Measurements from ENCODE around the gene MC3R. TPM values are rescaled to one million over a fixed set of nuclear protein-coding genes. Genes with fewer than 3 reads are reported as not detected.

The MC3R gene
- total RNA-seq (not detected), polyA plus RNA-seq (not detected)
- long read RNA-seq, donor 1: 0 reads
- long read RNA-seq, donor 2: 0 reads
- long read RNA-seq, donor 3: 0 reads
- long read RNA-seq, donor 4: 0 reads
- long read RNA-seq, donor 5: 0 reads
- long read RNA-seq, donor 6: 0 reads
- long read RNA-seq, donor 7: 0 reads
- long read RNA-seq, donor 8: 0 reads
- long read RNA-seq, donor 9: 0 reads
- long read RNA-seq, donor 10: 0 reads

- WGBS, 4 donors: 16 to 21% (median 19%) methylated on average over 9 of the region's 9 CpGs
- no peak within 1 kb of the TSS for H3K4me3 ChIP-seq
- no peaks in the 10 kb centered on the region for H3K36me3 ChIP-seq (replicated peaks in 1 of 2)
- peaks cover 17% of the 10 kb centered on the region for H3K27me3 ChIP-seq
- H3K27ac ChIP-seq: no peak within 1 kb of the TSS
- H3K4me1 ChIP-seq (replicated peaks in 1 of 2): no peaks in the 10 kb centered on the region
- peak; percentile 56 to 84 (median 70) for DNase-seq
- no peaks in the 10 kb centered on the region for H3K9me3 ChIP-seq (replicated peaks in 1 of 3)
- TF ChIP-seq CTCF (IDR thresholded peaks at IDR 0.05) (peak; percentile 59 to 81 (median 70)), POLR2A (IDR thresholded peaks at IDR 0.05) (no peak)
- intact Hi-C loops (cut with DNase I): loop anchor here (2.0 to 5.0 kb wide), 2 partner anchors 84 to 97 kb away; no protein-coding TSS in a partner anchor
Measured at GRCh38 chr20:56247954-56248782, at the start of gene MC3R. Gene MC3R (plus strand): TSS chr20:56248732. CDS start chr20:56248844, 112 bp downstream.

GRCh38 chr20:56200456-56200855 lies 48.1 kb upstream of the MC3R start:
- DNase-seq: no peak
- no peak for TF ChIP-seq POLR2A (IDR thresholded peaks at IDR 0.05)
- TF ChIP-seq CTCF (IDR thresholded peaks at IDR 0.05): no peak
- H3K27me3 ChIP-seq: no peaks in the 10 kb centered on the region
- 74 to 89% (median 79%) methylated on average over 3 of the region's 3 CpGs for WGBS, 4 donors
- H3K4me1 ChIP-seq (replicated peaks in 1 of 2): no peaks in the 10 kb centered on the region
- H3K27ac ChIP-seq: no peak overlapping the region
- intact Hi-C loops (cut with DNase I): no loop called here
- H3K4me3 ChIP-seq: no peak overlapping the region
- no peaks in the 10 kb centered on the region for H3K9me3 ChIP-seq (replicated peaks in 1 of 3)
- H3K36me3 ChIP-seq (replicated peaks in 1 of 2): no peaks in the 10 kb centered on the region

- WGBS, 4 donors: 39 to 45% (median 42%) methylated on average over 6 of the region's 6 CpGs
- TF ChIP-seq POLR2A (IDR thresholded peaks at IDR 0.05) (no peak), CTCF (IDR thresholded peaks at IDR 0.05) (peak; percentile 15 to 53 (median 38))
- Histone ChIP-seq H3K36me3 (replicated peaks in 1 of 2) (no peaks in the 10 kb centered on the region), H3K9me3 (replicated peaks in 1 of 3) (no peaks in the 10 kb centered on the region), H3K27ac (no peak overlapping the region), H3K4me3 (no peak overlapping the region), H3K4me1 (replicated peaks in 1 of 2) (no peaks in the 10 kb centered on the region), H3K27me3 (no peaks in the 10 kb centered on the region)
- DNase-seq: peak in 3 of 7 donors; percentile 5 to 21 (median 9)
- intact Hi-C loops (cut with DNase I): no loop called here
Measured at GRCh38 chr20:56202493-56203077, 45.9 kb upstream of the MC3R start.

GRCh38 chr20:56204206-56204605 lies 44.3 kb upstream of the MC3R start:
- TF ChIP-seq CTCF (IDR thresholded peaks at IDR 0.05) (no peak), POLR2A (IDR thresholded peaks at IDR 0.05) (no peak)
- DNase-seq: no peak
- intact Hi-C loops (cut with DNase I): no loop called here
- Histone ChIP-seq H3K4me3 (no peak overlapping the region), H3K9me3 (replicated peaks in 1 of 3) (no peaks in the 10 kb centered on the region), H3K4me1 (replicated peaks in 1 of 2) (no peaks in the 10 kb centered on the region), H3K27ac (no peak overlapping the region), H3K36me3 (replicated peaks in 1 of 2) (no peaks in the 10 kb centered on the region), H3K27me3 (no peaks in the 10 kb centered on the region)
- 80 to 100% (median 83%) methylated on average over 1 to 3 of the region's 3 CpGs for WGBS, 4 donors

Data from adrenal gland (tissue), 19 donors.